Esophagus muscularis mucosa (tissue), 4 donors: Measurements from ENCODE around the gene RELL2. TPM values are rescaled to one million over a fixed set of nuclear protein-coding genes. Genes with fewer than 3 reads are reported as not detected.

Experiments used
- DNase-seq: peaks from one replicate; pipeline ENCODE4 v3.0.0-alpha.2; 2017; ENCODE audit errors: extremely low spot score
- H3K27ac ChIP-seq, 4 donors: fragments of 200-600 bp; sonication (generic); replicated peaks in 1 of 4; 1 replicate in 3 of 4; 2 replicates in 1 of 4; pipeline ENCODE4 v1.5.1; 2016 to 2019; ENCODE audit warnings: mild to moderate bottlenecking in 1 of 4
- H3K27me3 ChIP-seq, 4 donors: fragments of 200-600 bp; sonication (generic); one replicate each; pipeline versions ENCODE4 v1.5.1 to v1.6.0; 2016 to 2019
- H3K36me3 ChIP-seq, 4 donors: fragments of 200-600 bp; sonication (generic); one replicate each; pipeline ENCODE4 v1.5.1; 2016 to 2019
- H3K4me1 ChIP-seq, 4 donors: fragments of 200-600 bp; sonication (generic); one replicate each; pipeline ENCODE4 v1.5.1; 2016 to 2019
- H3K4me3 ChIP-seq, 4 donors: fragments of 200-600 bp; sonication (generic); 1 replicate in 2 of 4; 2 replicates in 2 of 4; pipeline ENCODE4 v1.5.1; 2016 to 2019; ENCODE audit warnings: mild to moderate bottlenecking in 4 of 4, moderate library complexity in 1 of 4
- H3K9me3 ChIP-seq, 4 donors: fragments of 200-600 bp; sonication (generic); 1 replicate in 3 of 4; 2 replicates in 1 of 4; pipeline ENCODE4 v1.5.1; 2016 to 2019
- CTCF ChIP-seq, 3 experiments: fragments of 200-600 bp in 2 of 3; fragments of 450-650 bp in 1 of 3; sonication (generic) in 2 of 3; IDR thresholded peaks; one replicate each; pipeline ENCODE4 v1.5.1; 2017 to 2019; ENCODE audit warnings: antibody characterized with exemption in 3 of 3, mild to moderate bottlenecking in 2 of 3, moderate library complexity in 1 of 3
- EP300 ChIP-seq: sonication (generic); formaldehyde crosslinking; IDR thresholded peaks from one replicate; pipeline ENCODE4 v1.6.1; 2017; ENCODE audit warnings: antibody characterized with exemption
- POLR2A ChIP-seq: fragments of 450-650 bp; IDR thresholded peaks from one replicate; pipeline ENCODE4 v1.6.1; 2017; ENCODE audit warnings: antibody characterized with exemption, moderate library complexity, mild to moderate bottlenecking, low read depth
- POLR2AphosphoS5 ChIP-seq, 2 donors: sonication (generic); formaldehyde crosslinking; IDR thresholded peaks; one replicate each; pipeline ENCODE4 v1.6.1; 2017; ENCODE audit warnings: antibody characterized with exemption in 2 of 2
- WGBS: methylation state at CpG from one replicate; pipeline ENCODE4 v1.1.5; 2018; 5-methylcytosine and 5-hydroxymethylcytosine counted together
- intact Hi-C: fragments of 100-400 bp; cut with DNase I; formaldehyde crosslinking; loops from one replicate; pipeline ENCODE4 v1.15.1; 2023
- total RNA-seq, 4 donors: library from RNA; depleted of rRNA; stranded (reverse); fragments of >200 nt; gene quantifications; one replicate each; pipeline versions ENCODE4 v1.1.0 to v1.2.1, GENCODE V29; 2016

RELL2 gene
- total RNA-seq, 4 donors from 2014 or later, result 1.2 to 5.1 (median 2.6) TPM

- Histone ChIP-seq H3K27ac (no peak overlapping the region), H3K4me3 (no peak overlapping the region), H3K9me3 (no peaks in the 10 kb centered on the region), H3K4me1 (peaks cover 14 to 19% (median 16%) of the 10 kb centered on the region in 4 donors), H3K27me3 (no peaks in the 10 kb centered on the region), H3K36me3 (peaks cover 0 to 59% (median 19%) of the 10 kb centered on the region in 4 donors)
- 94% methylated on average over 7 of the region's 7 CpGs for WGBS
- no peak for DNase-seq
- TF ChIP-seq EP300 (no peak), POLR2AphosphoS5 (IDR thresholded peaks at IDR 0.05) (no peak), CTCF (IDR thresholded peaks at IDR 0.05) (no peak), POLR2A (no peak)
- intact Hi-C loops, result no loop called here
These were observed 18.2 kb downstream of the RELL2 start for GRCh38 chr5:141655020-141655419.

DNA sequence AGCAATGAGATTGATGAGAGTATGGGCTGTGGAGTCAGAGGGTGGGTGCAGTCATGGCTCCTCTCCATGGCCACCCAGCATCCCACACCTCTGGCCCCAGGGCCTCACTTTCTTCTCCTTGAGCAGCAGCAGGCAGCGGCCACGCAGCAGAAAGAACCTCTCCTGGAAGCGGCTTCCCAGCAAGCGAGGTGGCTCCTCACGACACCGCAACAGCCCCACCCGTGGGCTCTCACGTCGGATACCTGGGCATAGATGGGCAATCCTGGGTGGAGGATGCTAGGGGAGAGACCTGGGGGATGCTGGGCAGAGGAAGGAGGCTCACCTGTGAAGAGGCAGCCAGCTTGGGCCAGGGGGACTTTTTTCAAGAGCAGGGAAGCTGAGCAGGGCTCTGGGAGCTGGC is 19.6 kb downstream of the RELL2 start:
- Histone ChIP-seq H3K9me3 (no peaks in the 10 kb centered on the region), H3K4me3 (no peak overlapping the region), H3K36me3 (peaks cover 0 to 69% (median 19%) of the 10 kb centered on the region in 4 donors), H3K27me3 (no peaks in the 10 kb centered on the region), H3K27ac (no peak overlapping the region), H3K4me1 (peaks cover 5 to 6% (median 6%) of the 10 kb centered on the region in 4 donors)
- DNase-seq, result no peak
- TF ChIP-seq EP300 (no peak), CTCF (IDR thresholded peaks at IDR 0.05) (no peak), POLR2AphosphoS5 (IDR thresholded peaks at IDR 0.05) (no peak), POLR2A (no peak)
- 100% methylated on average over 5 of the region's 9 CpGs for WGBS
- intact Hi-C loops, result no loop called here

DNA sequence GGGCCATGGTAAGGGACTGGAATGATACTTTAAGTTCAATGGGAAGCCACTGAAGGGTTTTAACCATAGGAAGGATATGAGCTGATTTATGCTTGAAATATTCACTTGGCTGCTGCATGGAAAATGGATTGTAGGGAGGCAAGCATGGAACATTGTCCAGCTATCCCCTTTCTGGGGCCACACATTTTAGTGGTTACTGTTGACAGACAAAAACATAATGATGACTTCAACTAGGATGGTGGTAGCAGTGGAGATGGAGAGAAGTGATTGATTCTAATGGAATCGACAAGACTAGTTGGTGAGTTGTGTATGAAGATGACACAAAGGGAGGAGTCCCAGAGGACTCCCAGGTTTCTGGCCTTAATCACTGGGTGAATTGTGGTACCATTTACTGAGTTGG is 20.6 kb downstream of the RELL2 start:
- Histone ChIP-seq H3K4me1 (no peaks in the 10 kb centered on the region), H3K27me3 (no peaks in the 10 kb centered on the region), H3K9me3 (no peaks in the 10 kb centered on the region), H3K36me3 (peaks cover 0 to 79% (median 23%) of the 10 kb centered on the region in 4 donors), H3K4me3 (no peak overlapping the region), H3K27ac (no peak overlapping the region)
- intact Hi-C loops, result no loop called here
- WGBS, result 92% methylated on average over 1 of the region's 1 CpG
- TF ChIP-seq POLR2AphosphoS5 (IDR thresholded peaks at IDR 0.05) (no peak), POLR2A (no peak), EP300 (no peak), CTCF (IDR thresholded peaks at IDR 0.05) (no peak)
- DNase-seq, result no peak

GRCh38 chr5:141657937-141658545 is 21.2 kb downstream of the RELL2 start:
- DNase-seq, result no peak
- Histone ChIP-seq H3K4me1 (no peaks in the 10 kb centered on the region), H3K27ac (no peak overlapping the region), H3K9me3 (no peaks in the 10 kb centered on the region), H3K4me3 (no peak overlapping the region), H3K36me3 (peaks cover 0 to 85% (median 23%) of the 10 kb centered on the region in 4 donors), H3K27me3 (no peaks in the 10 kb centered on the region)
- intact Hi-C loops, result no loop called here
- 84% methylated on average over 8 of the region's 8 CpGs for WGBS
- TF ChIP-seq POLR2A (no peak), CTCF (IDR thresholded peaks at IDR 0.05) (no peak), POLR2AphosphoS5 (IDR thresholded peaks at IDR 0.05) (no peak), EP300 (no peak)

GRCh38 chr5:141662028-141662427 is 25.2 kb downstream of the RELL2 start:
- Histone ChIP-seq H3K9me3 (no peaks in the 10 kb centered on the region), H3K4me1 (peaks cover 0 to 7% (median 6%) of the 10 kb centered on the region in 4 donors), H3K27ac (no peak overlapping the region), H3K36me3 (peaks cover 0 to 68% (median 9%) of the 10 kb centered on the region in 4 donors), H3K4me3 (no peak overlapping the region), H3K27me3 (no peaks in the 10 kb centered on the region)
- intact Hi-C loops, result no loop called here
- TF ChIP-seq POLR2AphosphoS5 (IDR thresholded peaks at IDR 0.05) (no peak), POLR2A (no peak), CTCF (IDR thresholded peaks at IDR 0.05) (no peak), EP300 (no peak)
- 84% methylated on average over 12 of the region's 17 CpGs for WGBS
- no peak for DNase-seq
